Tibial nerve (tissue), 4 donors: ENCODE data around the gene B4GALT5.
A peak's percentile ranks its signal among the peaks of the same experiment; 100 is the strongest.

Experiments
- EP300 ChIP-seq, 2 donors: sonication (generic); formaldehyde crosslinking; IDR thresholded peaks; one replicate each; pipeline ENCODE4 v1.6.1; 2017; ENCODE audit warnings: antibody characterized with exemption in 2 of 2, mild to moderate bottlenecking in 1 of 2
- POLR2A ChIP-seq, 2 donors: fragments of 450-650 bp; IDR thresholded peaks; one replicate each; pipeline ENCODE4 v1.6.1; 2017; ENCODE audit warnings: antibody characterized with exemption in 2 of 2, mild to moderate bottlenecking in 2 of 2, moderate library complexity in 2 of 2
- TF ChIP-seq, protein P1 (sequence below), 5 experiments: fragments of 200-600 bp in 3 of 5; fragments of 450-650 bp in 2 of 5; sonication (generic) in 3 of 5; IDR thresholded peaks; one replicate each; pipeline ENCODE4 v1.5.1; 2016 to 2019; ENCODE audit warnings: antibody characterized with exemption in 5 of 5, mild to moderate bottlenecking in 3 of 5, moderate library complexity in 2 of 5

DNA sequence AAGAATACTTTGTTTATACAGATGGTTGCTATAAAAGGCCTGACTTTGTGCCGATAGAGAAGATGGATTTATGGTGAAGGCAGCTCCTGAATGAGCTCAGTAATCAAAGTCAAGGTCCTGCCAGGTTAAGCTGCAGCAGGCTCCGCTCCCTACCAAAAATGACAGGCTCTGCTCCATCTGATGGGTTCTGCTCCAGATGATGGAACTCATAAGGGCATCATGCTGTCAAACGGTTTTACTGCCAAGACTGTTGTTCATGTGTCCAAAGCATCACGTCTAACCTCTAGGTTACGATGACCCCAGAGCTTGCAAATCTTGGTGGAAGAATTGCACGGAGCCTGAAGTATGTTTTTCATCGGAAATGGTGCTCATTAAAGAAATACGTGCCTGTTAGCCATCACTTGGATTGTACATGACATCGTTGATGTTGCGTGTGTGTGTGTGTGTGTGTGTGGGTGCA lies 126.5 kb downstream of the B4GALT5 start:
- TF ChIP-seq, protein P1, sequence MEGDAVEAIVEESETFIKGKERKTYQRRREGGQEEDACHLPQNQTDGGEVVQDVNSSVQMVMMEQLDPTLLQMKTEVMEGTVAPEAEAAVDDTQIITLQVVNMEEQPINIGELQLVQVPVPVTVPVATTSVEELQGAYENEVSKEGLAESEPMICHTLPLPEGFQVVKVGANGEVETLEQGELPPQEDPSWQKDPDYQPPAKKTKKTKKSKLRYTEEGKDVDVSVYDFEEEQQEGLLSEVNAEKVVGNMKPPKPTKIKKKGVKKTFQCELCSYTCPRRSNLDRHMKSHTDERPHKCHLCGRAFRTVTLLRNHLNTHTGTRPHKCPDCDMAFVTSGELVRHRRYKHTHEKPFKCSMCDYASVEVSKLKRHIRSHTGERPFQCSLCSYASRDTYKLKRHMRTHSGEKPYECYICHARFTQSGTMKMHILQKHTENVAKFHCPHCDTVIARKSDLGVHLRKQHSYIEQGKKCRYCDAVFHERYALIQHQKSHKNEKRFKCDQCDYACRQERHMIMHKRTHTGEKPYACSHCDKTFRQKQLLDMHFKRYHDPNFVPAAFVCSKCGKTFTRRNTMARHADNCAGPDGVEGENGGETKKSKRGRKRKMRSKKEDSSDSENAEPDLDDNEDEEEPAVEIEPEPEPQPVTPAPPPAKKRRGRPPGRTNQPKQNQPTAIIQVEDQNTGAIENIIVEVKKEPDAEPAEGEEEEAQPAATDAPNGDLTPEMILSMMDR (IDR thresholded peaks at IDR 0.05): no peak
- no peak for TF ChIP-seq POLR2A (IDR thresholded peaks at IDR 0.05)
- TF ChIP-seq EP300 (IDR thresholded peaks at IDR 0.05): peak in 1 of 2 donors; percentile 70
